CD4-positive, CD25-positive, alpha-beta regulatory T cell (primary cell): Measurements from ENCODE around the gene NPBWR2. TPM values are rescaled to one million over a fixed set of nuclear protein-coding genes. Genes with fewer than 3 reads are reported as not detected.

Experiments used
- ATAC-seq, 2 donors: fragments of 150-1000 bp; cut with Tn5 transposase; one replicate each; pipeline ENCODE4 v1.10.0; 2021; ENCODE audit warnings: low read depth in 2 of 2, moderate number of reproducible peaks in 2 of 2, moderate library complexity in 1 of 2
- DNase-seq, 3 donors: peaks; one replicate each; pipeline versions ENCODE4 v3.0.0 to v3.0.0-alpha.2; 2012 to 2022; ENCODE audit warnings: mixed read lengths in 1 of 3
- H3K27ac ChIP-seq: one replicate; pipeline ENCODE4 v1.7.0; 2013; ENCODE audit warnings: mild to moderate bottlenecking, low read length; ENCODE audit not compliant: insufficient read depth, poor library complexity, severe bottlenecking
- H3K27me3 ChIP-seq: one replicate; pipeline ENCODE4 v1.7.0; 2013; ENCODE audit warnings: low read length; ENCODE audit not compliant: control insufficient read depth, insufficient read depth
- H3K36me3 ChIP-seq: one replicate; pipeline ENCODE4 v1.7.0; 2013; ENCODE audit warnings: mild to moderate bottlenecking, low read length, moderate library complexity; ENCODE audit not compliant: control insufficient read depth, insufficient read depth
- H3K4me1 ChIP-seq: 2 replicates; pipeline ENCODE4 v1.7.0; 2013; ENCODE audit warnings: mild to moderate bottlenecking, low read length; ENCODE audit not compliant: insufficient read depth, control insufficient read depth, poor library complexity, severe bottlenecking
- H3K4me3 ChIP-seq: one replicate; pipeline ENCODE4 v1.7.0; 2013; ENCODE audit warnings: low read depth, mild to moderate bottlenecking, low read length, moderate library complexity
- H3K9me3 ChIP-seq, 2 experiments: 1 replicate in 1 of 2; 2 replicates in 1 of 2; pipeline ENCODE4 v1.7.0; 2013; ENCODE audit warnings: low read length in 2 of 2, mild to moderate bottlenecking in 1 of 2, moderate library complexity in 1 of 2; ENCODE audit not compliant: control insufficient read depth in 2 of 2
- H3K27ac Mint-ChIP-seq, 3 donors: one replicate each; pipeline ENCODE4 v1.8.0; 2020 to 2022; ENCODE audit warnings: mild to moderate bottlenecking in 3 of 3, mixed read lengths in 3 of 3, moderate library complexity in 2 of 3
- H3K27me3 Mint-ChIP-seq: one replicate; pipeline ENCODE4 v1.8.0; 2022; ENCODE audit warnings: mild to moderate bottlenecking, mixed read lengths
- H3K36me3 Mint-ChIP-seq: one replicate; pipeline ENCODE4 v1.8.0; 2020; ENCODE audit warnings: mixed read lengths
- H3K4me1 Mint-ChIP-seq, 4 donors: one replicate each; pipeline ENCODE4 v1.8.0; 2020 to 2022; ENCODE audit warnings: mixed read lengths in 4 of 4, mild to moderate bottlenecking in 1 of 4
- H3K4me3 Mint-ChIP-seq, 4 donors: one replicate each; pipeline ENCODE4 v1.8.0; 2020 to 2022; ENCODE audit warnings: mild to moderate bottlenecking in 4 of 4, mixed read lengths in 4 of 4, moderate library complexity in 3 of 4
- H3K9me3 Mint-ChIP-seq, 7 donors: one replicate each; pipeline ENCODE4 v1.8.0; 2020 to 2022; ENCODE audit warnings: mixed read lengths in 7 of 7, mild to moderate bottlenecking in 3 of 7, moderate library complexity in 2 of 7
- polyA plus RNA-seq, 4 donors: library from polyadenylated mRNA; unstranded; fragments of 300-500 nt; fragmentation: Illumina TruSeq; gene quantifications; one replicate each; pipeline ENCODE4 v1.2.3, GENCODE V29; 2021
- total RNA-seq: library from RNA; stranded (reverse); gene quantifications from one replicate; pipeline ENCODE4 v1.2.3, GENCODE V29; 2022

Gene NPBWR2
- total and polyA plus RNA-seq, 5 donors from 2014 or later, result not detected

DNA sequence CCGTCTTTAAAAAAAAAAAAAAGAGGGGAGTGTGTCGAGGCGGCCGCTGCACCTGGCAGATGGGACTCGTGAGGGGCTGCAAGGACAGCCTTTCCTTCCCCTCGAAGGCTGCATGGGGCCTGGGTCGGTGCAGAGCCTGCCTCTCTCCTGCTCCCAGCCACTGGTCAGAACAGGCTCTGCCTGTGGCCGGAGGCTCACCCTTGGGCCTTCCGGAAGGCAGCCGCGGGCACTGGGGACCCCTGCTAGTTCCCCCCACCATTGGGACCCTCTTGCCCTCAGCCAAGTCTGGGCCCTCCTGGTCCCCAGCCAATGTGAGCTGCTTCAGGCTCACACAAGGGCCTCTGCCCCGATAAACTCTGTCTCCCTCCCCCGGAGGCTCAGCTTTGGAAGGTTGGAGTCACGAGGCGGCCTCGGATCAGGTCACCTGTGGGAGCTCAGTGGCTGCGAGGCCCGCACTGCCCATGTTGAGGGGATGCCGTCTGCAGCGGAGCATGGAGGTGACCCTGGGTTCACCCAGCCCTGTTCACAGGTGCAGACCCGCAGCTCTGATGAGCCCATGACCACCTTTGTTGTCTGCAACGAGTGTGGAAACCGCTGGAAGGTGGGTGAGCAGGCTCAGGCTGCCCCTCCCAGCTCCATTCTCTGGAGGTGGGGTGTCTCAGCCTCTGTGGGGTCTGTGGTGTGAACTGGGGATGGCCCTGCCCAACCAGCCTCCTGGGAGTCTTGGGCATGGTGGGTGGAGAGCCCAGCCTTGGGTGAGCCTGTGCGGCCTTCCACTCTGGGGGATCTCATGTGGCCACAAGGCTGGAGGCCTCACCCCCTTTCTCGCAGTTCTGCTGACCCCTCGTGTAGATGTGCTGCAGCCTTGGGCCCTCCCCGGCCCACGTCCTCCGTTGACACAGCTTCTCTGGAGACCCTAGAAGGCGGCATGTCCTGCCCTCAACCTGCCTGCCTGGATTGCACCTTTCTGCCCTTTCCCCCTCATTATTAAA, 35.7 kb downstream of the NPBWR2 start:
- ATAC-seq (no peak), DNase-seq (no peak)
- peaks cover 20% of the 10 kb centered on the region for H3K36me3 ChIP-seq
- H3K36me3 Mint-ChIP-seq, result peaks cover 3% of the 10 kb centered on the region
- H3K27ac ChIP-seq, result no peak overlapping the region
- H3K4me1 Mint-ChIP-seq, result peaks cover 0 to 39% (median 0%) of the 10 kb centered on the region in 4 donors
- peak overlapping the region in 1 of 3 donors; percentile 63 for H3K27ac Mint-ChIP-seq
- no peaks in the 10 kb centered on the region for H3K9me3 Mint-ChIP-seq
- H3K4me3 ChIP-seq, result no peak overlapping the region
- no peaks in the 10 kb centered on the region for H3K9me3 ChIP-seq
- peaks cover 20% of the 10 kb centered on the region for H3K4me1 ChIP-seq
- no peaks in the 10 kb centered on the region for H3K27me3 Mint-ChIP-seq
- H3K4me3 Mint-ChIP-seq, result peak overlapping the region in 1 of 4 donors; percentile 15
- H3K27me3 ChIP-seq, result no peaks in the 10 kb centered on the region

- no peak overlapping the region for H3K27ac ChIP-seq
- DNase-seq, result no peak
- H3K27me3 ChIP-seq, result no peaks in the 10 kb centered on the region
- Mint-ChIP-seq H3K4me3 (no peak overlapping the region), H3K27ac (peak overlapping the region in 1 of 3 donors; percentile 52), H3K27me3 (no peaks in the 10 kb centered on the region), H3K4me1 (peaks cover 0 to 42% (median 9%) of the 10 kb centered on the region in 4 donors), H3K36me3 (peaks cover 3% of the 10 kb centered on the region), H3K9me3 (no peaks in the 10 kb centered on the region)
- no peak for ATAC-seq
- H3K4me1 ChIP-seq, result peaks cover 27% of the 10 kb centered on the region
- H3K9me3 ChIP-seq, result no peaks in the 10 kb centered on the region
- H3K4me3 ChIP-seq, result no peak overlapping the region
- H3K36me3 ChIP-seq, result peaks cover 17% of the 10 kb centered on the region
Observed at GRCh38 chr20:64070244-64070993, 36.9 kb downstream of the NPBWR2 start.

GRCh38 chr20:64069614-64070243, 37.6 kb downstream of the NPBWR2 start:
- DNase-seq, result peak in 1 of 3 donors; percentile 42

GRCh38 chr20:64069209-64069613, 38.2 kb downstream of the NPBWR2 start:
- ATAC-seq (no peak), DNase-seq (no peak)
- H3K36me3 ChIP-seq, result peaks cover 9% of the 10 kb centered on the region
- peaks cover 36% of the 10 kb centered on the region for H3K4me1 ChIP-seq
- H3K27ac ChIP-seq, result no peak overlapping the region
- Mint-ChIP-seq H3K9me3 (no peaks in the 10 kb centered on the region), H3K4me1 (peaks cover 0 to 49% (median 12%) of the 10 kb centered on the region in 4 donors), H3K27ac (no peak overlapping the region), H3K36me3 (peaks cover 3% of the 10 kb centered on the region), H3K27me3 (no peaks in the 10 kb centered on the region), H3K4me3 (no peak overlapping the region)
- no peaks in the 10 kb centered on the region for H3K27me3 ChIP-seq
- H3K9me3 ChIP-seq, result no peaks in the 10 kb centered on the region
- H3K4me3 ChIP-seq, result no peak overlapping the region

More at GRCh38 chr20:64069614-64070243, 37.6 kb downstream of the NPBWR2 start:
- Histone ChIP-seq H3K27ac (no peak overlapping the region), H3K27me3 (no peaks in the 10 kb centered on the region), H3K4me1 (peaks cover 31% of the 10 kb centered on the region), H3K36me3 (peaks cover 14% of the 10 kb centered on the region), H3K4me3 (no peak overlapping the region), H3K9me3 (no peaks in the 10 kb centered on the region)
- ATAC-seq, result no peak
- Mint-ChIP-seq H3K27me3 (no peaks in the 10 kb centered on the region), H3K4me3 (no peak overlapping the region), H3K36me3 (peaks cover 3% of the 10 kb centered on the region), H3K9me3 (no peaks in the 10 kb centered on the region), H3K4me1 (peaks cover 0 to 49% (median 12%) of the 10 kb centered on the region in 4 donors), H3K27ac (peak overlapping the region in 1 of 3 donors; percentile 52)

DNA sequence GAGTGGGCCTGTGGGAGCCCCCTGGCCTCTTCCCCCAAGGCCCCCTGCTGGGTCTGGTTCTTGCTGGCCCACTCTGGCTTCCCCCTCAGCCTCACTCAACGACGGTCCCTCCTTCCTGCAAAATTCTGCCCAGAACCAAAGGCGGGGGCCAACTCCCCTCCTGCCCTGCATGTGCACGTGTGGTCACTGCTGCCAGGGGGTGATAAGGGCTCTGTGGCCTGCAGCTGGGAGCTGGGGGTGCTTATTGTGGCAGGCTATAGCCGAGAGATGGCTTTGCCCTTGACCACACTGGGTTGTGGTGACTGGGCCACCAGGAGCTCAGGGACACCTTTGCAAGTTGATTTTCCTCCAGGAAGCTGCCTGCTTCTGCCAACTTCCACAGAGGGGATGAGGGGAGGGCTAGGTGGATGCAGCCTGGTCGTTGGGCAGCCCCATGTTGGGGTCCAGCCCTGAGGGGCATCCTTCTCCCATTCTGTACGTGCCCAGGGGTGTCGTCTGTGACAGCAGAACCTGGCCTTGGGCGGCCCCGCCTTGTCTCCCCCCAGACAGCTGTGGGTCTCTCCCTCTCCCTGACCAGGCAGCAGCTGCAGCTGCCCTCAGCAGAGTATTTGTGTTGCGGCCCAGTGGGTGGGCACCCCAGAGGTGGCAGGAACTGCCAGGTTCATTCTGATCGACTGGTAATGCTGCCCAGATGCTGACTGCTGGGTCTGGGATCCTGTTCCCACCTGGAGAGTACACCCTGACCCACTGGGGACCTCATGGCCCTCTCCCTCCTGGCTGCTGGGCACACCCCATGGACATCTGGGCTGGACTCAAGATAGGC, 38.8 kb downstream of the NPBWR2 start:
- H3K4me3 Mint-ChIP-seq, result peak overlapping the region in 1 of 4 donors; percentile 49
- H3K27ac Mint-ChIP-seq, result no peak overlapping the region
- no peaks in the 10 kb centered on the region for H3K27me3 Mint-ChIP-seq
- DNase-seq (no peak), ATAC-seq (no peak)
- Histone ChIP-seq H3K4me3 (no peak overlapping the region), H3K27me3 (no peaks in the 10 kb centered on the region), H3K36me3 (peaks cover 5% of the 10 kb centered on the region), H3K4me1 (peaks cover 42% of the 10 kb centered on the region), H3K27ac (no peak overlapping the region), H3K9me3 (no peaks in the 10 kb centered on the region)
- no peaks in the 10 kb centered on the region for H3K9me3 Mint-ChIP-seq
- peaks cover 3% of the 10 kb centered on the region for H3K36me3 Mint-ChIP-seq
- H3K4me1 Mint-ChIP-seq, result peaks cover 0 to 55% (median 17%) of the 10 kb centered on the region in 4 donors

- Mint-ChIP-seq H3K36me3 (no peaks in the 10 kb centered on the region), H3K4me1 (peaks cover 0 to 56% (median 17%) of the 10 kb centered on the region in 4 donors), H3K4me3 (peak overlapping the region in 1 of 4 donors; percentile 49), H3K9me3 (no peaks in the 10 kb centered on the region), H3K27ac (no peak overlapping the region), H3K27me3 (no peaks in the 10 kb centered on the region)
- ATAC-seq (no peak), DNase-seq (no peak)
- Histone ChIP-seq H3K9me3 (no peaks in the 10 kb centered on the region), H3K27me3 (no peaks in the 10 kb centered on the region), H3K4me1 (peaks cover 48% of the 10 kb centered on the region), H3K4me3 (no peak overlapping the region), H3K27ac (no peak overlapping the region), H3K36me3 (peaks cover under 1% of the 10 kb centered on the region)
Observed at GRCh38 chr20:64067733-64068307, 39.5 kb downstream of the NPBWR2 start.
